Measurements from ENCODE around the gene PLCG1.

PLCG1 gene

DNA sequence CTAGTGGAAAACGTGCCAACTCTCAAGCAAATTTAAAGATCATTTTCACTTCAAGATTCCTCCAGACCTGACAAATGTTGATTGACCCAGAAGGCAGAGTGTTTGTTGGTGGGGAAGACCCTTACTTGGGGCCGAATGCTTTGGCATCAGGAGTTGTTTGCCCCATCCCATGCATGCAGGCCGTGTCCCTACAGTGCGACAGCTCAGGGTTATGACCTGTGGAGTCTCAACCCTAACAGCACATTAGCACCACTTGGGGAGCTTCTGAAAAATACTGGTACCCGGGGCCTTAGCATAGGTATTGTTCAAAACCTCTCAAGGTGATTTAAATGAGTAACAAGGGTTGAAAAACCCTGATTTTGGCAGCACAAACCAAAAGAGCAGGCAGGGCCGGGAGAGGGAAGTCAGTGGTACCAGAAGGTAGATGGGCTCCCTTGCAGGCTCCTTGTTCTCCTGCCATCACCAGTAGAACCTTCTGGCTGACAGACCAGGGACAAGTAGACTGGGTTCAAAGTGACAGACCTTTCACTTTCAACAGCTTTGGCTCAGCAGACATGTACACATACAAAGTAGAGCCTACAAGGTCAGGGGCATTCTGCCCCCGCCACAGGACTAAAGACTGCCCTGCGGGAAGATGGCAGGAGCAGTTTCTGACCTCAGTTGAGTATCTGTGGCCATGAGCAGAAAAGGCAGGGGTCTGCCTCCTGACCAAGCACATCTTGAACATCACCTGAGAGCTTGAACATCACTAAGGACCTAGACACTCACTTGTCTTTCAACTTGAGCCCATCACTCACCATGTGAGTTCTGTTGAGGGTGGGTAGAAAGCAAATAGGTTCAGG is 39.6 kb downstream of the PLCG1 start:
- TF ChIP-seq EZH2 (IDR thresholded peaks at IDR 0.05), result no peak
- DNase-seq (ENCODE audit: low read depth, low spot score), result no peak
- H3K4me3 ChIP-seq, result no peak overlapping the region
- H3K9ac ChIP-seq (ENCODE audit: insufficient read length), result no peak overlapping the region
- peaks cover 46% of the 10 kb centered on the region for H3K36me3 ChIP-seq (ENCODE audit: insufficient read depth, low read length)
- H3K9me3 ChIP-seq (ENCODE audit: low read depth, low read length), result no peaks in the 10 kb centered on the region
- no peak overlapping the region for H3K27ac ChIP-seq

DNA sequence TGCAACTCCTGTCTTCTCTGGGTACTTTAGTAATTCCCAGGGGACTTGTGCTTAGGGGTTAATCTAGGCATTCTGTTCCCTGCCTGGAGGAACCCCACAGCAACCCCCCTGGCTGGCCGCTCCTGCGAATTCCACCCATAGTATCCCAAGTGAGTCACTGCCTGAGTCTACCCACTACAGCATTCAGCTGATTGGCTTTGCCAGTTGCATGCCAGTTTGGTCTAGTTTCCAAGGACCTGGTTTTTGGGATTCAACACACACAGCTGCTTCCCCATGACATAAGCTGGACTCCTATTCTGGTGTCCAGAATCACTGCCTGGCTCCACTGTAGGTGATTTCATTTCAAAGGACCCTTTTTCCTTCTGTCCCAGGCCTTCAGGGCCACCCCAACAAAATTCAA is 40.3 kb downstream of the PLCG1 start:
- TF ChIP-seq POLR2AphosphoS5 (IDR thresholded peaks at IDR 0.05; ENCODE audit: borderline replicate concordance, low read depth, low read length) (no peak), FOXP2 (optimal IDR thresholded peaks at IDR 0.05; ENCODE audit: control extremely low read depth, extremely low read length, insufficient read depth) (no peak), EZH2 (IDR thresholded peaks at IDR 0.05) (no peak)
- Histone ChIP-seq H3K4me3 (no peak overlapping the region), H3K27ac (peak overlapping the region; percentile 7; the same call in 1 of the 2 replicates), H3K36me3 (ENCODE audit: insufficient read depth, low read length) (peaks cover 40% of the 10 kb centered on the region), H3K9ac (ENCODE audit: insufficient read length) (no peak overlapping the region), H3K9me3 (ENCODE audit: low read depth, low read length) (no peaks in the 10 kb centered on the region)
- DNase-seq (ENCODE audit: low read depth, low spot score), result no peak

DNA sequence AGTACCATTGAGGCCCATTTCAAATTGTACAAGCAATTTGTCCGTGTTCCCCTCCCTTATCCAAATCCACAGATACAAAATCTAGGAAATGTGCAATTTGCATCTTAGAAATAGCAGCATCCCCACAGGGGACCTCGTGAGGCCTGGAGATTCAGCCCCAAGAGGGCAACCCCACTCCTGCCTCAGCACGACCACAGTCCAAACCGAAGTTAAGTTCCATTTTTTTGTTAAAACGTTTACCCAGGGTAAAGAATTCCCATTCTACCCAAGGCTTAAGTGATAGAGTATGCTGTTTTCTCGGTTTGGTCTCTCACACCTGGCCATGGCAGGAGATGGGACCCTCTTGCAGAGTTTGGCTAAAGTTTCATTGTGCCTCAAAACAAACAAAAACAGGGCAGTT is 41.2 kb downstream of the PLCG1 start:
- DNase-seq (ENCODE audit: low read depth, low spot score), result no peak
- Histone ChIP-seq H3K36me3 (ENCODE audit: insufficient read depth, low read length) (peaks cover 32% of the 10 kb centered on the region), H3K4me3 (no peak overlapping the region), H3K9ac (ENCODE audit: insufficient read length) (no peak overlapping the region), H3K27ac (peak overlapping the region; percentile 7; the same call in 1 of the 2 replicates), H3K9me3 (ENCODE audit: low read depth, low read length) (no peaks in the 10 kb centered on the region)
- no peak for TF ChIP-seq EZH2 (IDR thresholded peaks at IDR 0.05)
- TF ChIP-seq FOXP2 (optimal IDR thresholded peaks at IDR 0.05; ENCODE audit: control extremely low read depth, extremely low read length, insufficient read depth), result no peak
- no peak for TF ChIP-seq POLR2AphosphoS5 (IDR thresholded peaks at IDR 0.05; ENCODE audit: borderline replicate concordance, low read depth, low read length)

DNA sequence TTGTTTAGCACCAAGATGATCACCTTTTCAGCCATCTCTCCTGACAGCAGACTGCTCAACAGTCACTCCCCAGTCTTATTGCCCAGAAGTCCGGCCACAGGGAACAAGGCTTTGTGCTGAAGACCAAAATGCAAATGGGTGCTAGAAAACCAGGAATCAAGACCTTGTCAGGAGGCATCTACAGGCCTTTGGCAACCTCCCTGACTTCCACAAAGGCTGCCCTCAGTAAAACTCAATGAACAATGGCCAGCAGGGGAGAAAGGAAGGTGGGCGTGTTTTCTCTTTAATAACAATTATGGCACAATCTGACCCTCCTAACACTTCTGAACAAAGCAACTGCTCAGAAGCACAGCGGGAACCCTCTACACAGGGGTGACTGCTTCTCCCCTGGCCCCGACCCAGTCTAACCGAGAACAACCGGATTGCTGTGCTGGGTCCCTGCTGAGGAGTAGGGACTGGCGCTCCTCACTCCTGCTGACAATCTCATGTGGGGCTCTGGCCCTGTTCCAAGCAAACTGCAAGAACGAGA is 41.6 kb downstream of the PLCG1 start:
- TF ChIP-seq POLR2AphosphoS5 (IDR thresholded peaks at IDR 0.05; ENCODE audit: borderline replicate concordance, low read depth, low read length) (no peak), FOXP2 (optimal IDR thresholded peaks at IDR 0.05; ENCODE audit: control extremely low read depth, extremely low read length, insufficient read depth) (no peak), EZH2 (IDR thresholded peaks at IDR 0.05) (no peak)
- Histone ChIP-seq H3K9ac (ENCODE audit: insufficient read length) (no peak overlapping the region), H3K27ac (no peak overlapping the region), H3K36me3 (ENCODE audit: insufficient read depth, low read length) (peaks cover 27% of the 10 kb centered on the region), H3K9me3 (ENCODE audit: low read depth, low read length) (no peaks in the 10 kb centered on the region), H3K4me3 (no peak overlapping the region)
- no peak for DNase-seq (ENCODE audit: low read depth, low spot score)

DNA sequence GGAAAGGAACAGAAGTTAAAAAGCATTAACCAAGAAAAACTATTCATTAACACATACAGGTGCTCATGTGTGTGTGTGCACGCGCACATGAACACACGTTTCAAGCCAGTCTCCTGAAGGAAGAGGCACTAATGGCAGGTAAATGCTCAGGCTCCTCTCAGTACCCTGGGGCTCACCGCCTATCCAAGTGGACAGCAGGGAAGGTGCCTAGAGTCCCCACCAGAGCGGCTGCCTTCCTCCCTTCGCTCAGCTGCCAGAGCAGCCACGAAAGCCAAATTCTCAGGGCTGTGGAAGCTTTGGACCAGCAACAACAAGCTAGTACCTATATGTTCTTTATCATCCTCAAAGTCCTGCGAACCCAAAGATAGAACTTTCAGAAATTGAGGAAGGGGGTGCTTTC is 42.6 kb downstream of the PLCG1 start:
- no peak overlapping the region for H3K27ac ChIP-seq
- H3K9me3 ChIP-seq (ENCODE audit: low read depth, low read length), result no peaks in the 10 kb centered on the region
- TF ChIP-seq POLR2AphosphoS5 (IDR thresholded peaks at IDR 0.05; ENCODE audit: borderline replicate concordance, low read depth, low read length) (no peak), EZH2 (IDR thresholded peaks at IDR 0.05) (no peak), FOXP2 (optimal IDR thresholded peaks at IDR 0.05; ENCODE audit: control extremely low read depth, extremely low read length, insufficient read depth) (no peak)
- H3K9ac ChIP-seq (ENCODE audit: insufficient read length), result no peak overlapping the region
- DNase-seq (ENCODE audit: low read depth, low spot score), result no peak
- H3K36me3 ChIP-seq (ENCODE audit: insufficient read depth, low read length), result peaks cover 17% of the 10 kb centered on the region; the same call in 1 of the 2 replicates
- H3K4me3 ChIP-seq, result no peak overlapping the region

DNA sequence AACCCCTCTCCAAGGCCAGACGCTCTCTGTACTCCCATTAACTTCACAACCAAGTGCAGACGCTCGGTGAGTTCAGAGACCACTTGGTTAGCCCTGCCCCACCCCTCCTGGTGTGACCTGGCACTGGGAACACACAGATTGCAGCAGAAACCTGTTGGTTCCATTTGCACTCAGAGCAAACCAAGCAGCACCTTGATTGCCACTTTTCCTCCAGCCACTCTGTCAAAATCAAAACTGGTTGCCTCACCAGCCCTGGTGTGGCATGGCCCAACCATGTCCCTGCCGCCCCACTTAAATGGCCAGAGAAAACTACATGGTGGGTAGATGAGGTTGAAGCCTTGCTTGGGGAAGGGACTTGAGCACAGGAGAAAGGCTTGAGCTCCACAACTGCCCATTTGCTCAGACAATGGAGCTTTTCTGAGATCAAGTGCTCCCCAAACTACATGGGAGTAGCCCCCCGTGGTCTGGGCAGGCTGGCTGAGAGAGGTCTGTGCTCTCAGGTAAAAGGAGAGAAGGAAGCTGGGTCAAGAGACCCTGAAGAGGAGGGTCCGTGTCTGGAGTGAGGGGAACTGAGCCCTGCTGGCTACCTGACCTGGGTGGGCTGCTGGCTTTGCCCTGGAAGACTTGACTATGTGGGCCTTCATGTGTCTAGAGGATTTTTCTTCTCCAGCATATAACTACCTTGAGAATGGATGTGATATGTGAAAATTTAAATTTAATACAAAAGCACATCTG is 43.4 kb downstream of the PLCG1 start:
- Histone ChIP-seq H3K4me3 (no peak overlapping the region), H3K36me3 (ENCODE audit: insufficient read depth, low read length) (peaks cover 11% of the 10 kb centered on the region; the same call in 1 of the 2 replicates), H3K27ac (no peak overlapping the region), H3K9me3 (ENCODE audit: low read depth, low read length) (no peaks in the 10 kb centered on the region), H3K9ac (ENCODE audit: insufficient read length) (no peak overlapping the region)
- DNase-seq (ENCODE audit: low read depth, low spot score), result no peak
- TF ChIP-seq EZH2 (IDR thresholded peaks at IDR 0.05), result no peak
- no peak for TF ChIP-seq POLR2AphosphoS5 (IDR thresholded peaks at IDR 0.05; ENCODE audit: borderline replicate concordance, low read depth, low read length)
- no peak for TF ChIP-seq FOXP2 (optimal IDR thresholded peaks at IDR 0.05; ENCODE audit: control extremely low read depth, extremely low read length, insufficient read depth)

DNA sequence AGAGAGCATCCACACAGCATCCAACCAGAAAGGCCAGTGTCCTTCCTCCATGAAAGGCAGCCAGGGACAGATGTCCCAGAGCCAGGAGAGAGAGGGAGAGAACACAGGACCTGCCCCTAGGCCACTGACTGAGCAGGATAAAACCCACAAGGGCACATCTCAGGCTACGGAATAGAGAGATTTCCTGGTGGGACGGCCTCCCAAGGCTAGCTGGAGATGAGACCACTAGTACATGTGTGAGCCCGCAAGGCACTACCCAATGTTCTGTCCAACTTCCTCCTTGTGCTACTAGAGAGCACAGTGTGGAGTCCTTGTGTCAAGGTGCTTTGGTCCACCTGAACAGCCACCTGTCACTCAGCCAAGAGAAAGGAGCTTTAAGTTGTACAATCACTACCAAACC is 44.2 kb downstream of the PLCG1 start:
- peaks cover 3% of the 10 kb centered on the region; the same call in 1 of the 2 replicates for H3K36me3 ChIP-seq (ENCODE audit: insufficient read depth, low read length)
- H3K9me3 ChIP-seq (ENCODE audit: low read depth, low read length), result no peaks in the 10 kb centered on the region
- no peak overlapping the region for H3K4me3 ChIP-seq
- no peak overlapping the region for H3K27ac ChIP-seq
- TF ChIP-seq FOXP2 (optimal IDR thresholded peaks at IDR 0.05; ENCODE audit: control extremely low read depth, extremely low read length, insufficient read depth) (no peak), EZH2 (IDR thresholded peaks at IDR 0.05) (no peak)
- H3K9ac ChIP-seq (ENCODE audit: insufficient read length), result no peak overlapping the region
- DNase-seq (ENCODE audit: low read depth, low spot score), result no peak

DNA sequence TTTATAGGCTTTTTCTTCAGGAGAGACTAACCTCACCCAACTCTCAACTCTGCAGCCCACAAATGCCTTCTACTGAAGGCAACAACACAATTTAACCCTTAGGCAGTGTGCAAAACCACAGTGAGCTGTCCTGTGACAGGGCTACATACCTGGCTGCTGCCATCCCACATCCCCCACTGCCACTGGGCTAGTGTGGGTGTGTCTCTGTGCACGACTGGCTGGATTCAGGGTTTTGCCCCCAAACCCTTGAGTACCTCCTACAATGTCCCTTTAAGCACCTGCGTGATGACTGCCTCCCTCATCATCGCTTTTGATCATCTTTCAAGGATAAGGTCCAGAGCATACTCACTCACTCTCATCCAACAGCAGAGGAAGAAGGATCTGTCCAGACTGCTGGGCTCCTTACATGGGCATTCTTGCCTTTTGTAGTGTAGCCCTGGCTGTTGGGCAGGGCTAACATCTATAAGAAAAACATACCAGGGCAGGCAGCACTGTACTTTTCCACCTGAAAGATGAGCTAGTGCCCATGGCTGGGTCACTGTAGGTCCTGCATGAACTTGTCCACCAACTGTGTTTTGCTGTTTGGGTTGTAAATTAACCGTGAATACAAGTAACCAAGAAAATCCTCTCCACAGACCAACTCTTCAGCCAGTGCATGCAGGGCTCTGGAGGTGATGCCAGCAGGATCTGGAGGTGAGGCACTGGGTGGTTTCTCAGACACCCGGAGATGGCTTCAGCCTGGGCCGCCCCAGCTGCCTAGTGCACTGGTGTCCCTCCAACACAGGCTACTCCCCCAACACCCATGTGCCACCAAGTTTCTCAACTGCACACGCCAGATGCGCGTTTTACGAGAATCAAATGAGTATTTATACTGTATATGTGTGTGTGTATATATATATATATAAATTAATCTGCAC is 45.2 kb downstream of the PLCG1 start:
- Histone ChIP-seq H3K27ac (no peak overlapping the region), H3K4me3 (no peak overlapping the region), H3K9ac (ENCODE audit: insufficient read length) (no peak overlapping the region), H3K9me3 (ENCODE audit: low read depth, low read length) (no peaks in the 10 kb centered on the region), H3K36me3 (ENCODE audit: insufficient read depth, low read length) (no peaks in the 10 kb centered on the region)
- TF ChIP-seq FOXP2 (optimal IDR thresholded peaks at IDR 0.05; ENCODE audit: control extremely low read depth, extremely low read length, insufficient read depth) (no peak), EZH2 (IDR thresholded peaks at IDR 0.05) (no peak), POLR2AphosphoS5 (IDR thresholded peaks at IDR 0.05; ENCODE audit: borderline replicate concordance, low read depth, low read length) (no peak)
- no peak for DNase-seq (ENCODE audit: low read depth, low spot score)
